ENCODE measurements around the gene RTP5.

DNA sequence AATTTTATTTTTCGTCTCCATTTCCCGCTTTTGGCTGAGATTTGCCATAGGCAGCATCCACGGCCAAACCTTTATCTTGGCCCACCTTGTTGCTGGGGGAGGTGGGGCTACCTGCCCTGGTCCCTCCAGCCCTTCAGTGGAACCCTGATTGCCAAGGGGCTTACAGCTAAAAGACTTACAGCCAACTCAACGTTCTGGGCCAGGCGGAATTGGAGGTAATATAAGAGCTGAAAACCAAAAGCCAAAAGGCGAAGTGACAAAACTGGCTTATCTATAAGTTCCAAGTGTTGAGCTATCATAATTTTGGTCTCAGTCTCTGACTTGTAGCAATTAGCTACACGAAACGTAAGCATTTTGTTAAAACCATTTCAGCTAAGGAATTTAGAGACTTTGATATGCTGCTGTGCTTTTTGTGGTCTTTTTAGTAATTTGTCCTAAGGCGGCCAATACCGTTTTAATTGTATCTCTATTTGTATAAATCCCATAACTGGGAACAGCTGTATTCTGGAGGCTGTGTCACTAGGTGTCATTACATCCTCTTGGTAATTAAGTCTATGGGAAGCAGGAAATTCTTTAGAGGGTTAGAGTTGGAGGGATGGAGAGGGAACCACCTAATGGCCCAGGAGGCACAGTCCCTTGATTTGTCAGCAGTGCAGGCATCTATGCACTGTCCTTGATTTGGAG, 34.9 kb upstream of the RTP5 start:
- TF ChIP-seq, protein P1, sequence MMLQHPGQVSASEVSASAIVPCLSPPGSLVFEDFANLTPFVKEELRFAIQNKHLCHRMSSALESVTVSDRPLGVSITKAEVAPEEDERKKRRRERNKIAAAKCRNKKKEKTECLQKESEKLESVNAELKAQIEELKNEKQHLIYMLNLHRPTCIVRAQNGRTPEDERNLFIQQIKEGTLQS (IDR thresholded peaks at IDR 0.05): no peak
- TF ChIP-seq POLR2A (IDR thresholded peaks at IDR 0.05; ENCODE audit: borderline replicate concordance, extremely low read depth, insufficient read depth, insufficient read length): no peak

Data from HCT116 (cell line).